DMS79 (cell line): ENCODE results near the gene PAQR5.
"Not testable (repeated sequence)": the region's sequence is repeated elsewhere in the genome, so short reads cannot be mapped to it uniquely, and the experiment has no call there.

Experiments
- DNase-seq: peaks from one replicate; lab custom pipeline; 2025; lab: John Stamatoyannopoulos, UW

Gene PAQR5

GRCh38 chr15:69316291-69316690, 17.6 kb downstream of the PAQR5 start:
- DNase-seq = no peak

GRCh38 chr15:69317392-69317841, 18.7 kb downstream of the PAQR5 start:
- no peak for DNase-seq

- DNase-seq = no peak
Measured at GRCh38 chr15:69318033-69318432, 19.3 kb downstream of the PAQR5 start.

- no peak for DNase-seq
Measured at GRCh38 chr15:69319384-69320375, 21.0 kb downstream of the PAQR5 start.

GRCh38 chr15:69320977-69321554, 22.4 kb downstream of the PAQR5 start:
- no peak for DNase-seq

DNA sequence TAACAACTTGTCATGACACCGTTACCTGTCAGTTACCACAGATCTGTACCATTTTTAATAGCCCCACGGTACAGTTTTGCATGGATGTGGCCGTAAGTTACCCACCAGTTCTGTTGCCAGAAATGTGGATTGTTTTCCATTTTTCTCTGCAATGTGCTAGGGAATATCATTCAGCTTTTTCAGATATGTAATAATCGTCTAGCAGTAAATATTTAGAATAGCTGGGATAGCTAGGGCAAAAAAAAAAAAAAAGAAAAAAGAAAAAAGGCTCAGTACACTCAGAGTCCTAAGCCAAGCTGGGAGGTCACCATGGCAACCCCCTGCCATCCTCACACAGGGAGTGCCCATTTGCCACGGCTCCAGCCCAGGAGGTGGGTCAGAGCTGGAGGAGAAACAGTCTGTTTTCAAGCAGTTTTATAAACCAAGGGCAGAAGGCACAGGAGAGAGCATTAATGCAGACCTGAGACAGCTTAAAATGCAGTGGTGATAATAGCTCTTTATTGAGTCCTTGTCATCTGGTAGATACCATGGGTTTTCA, 25.2 kb downstream of the PAQR5 start:
- DNase-seq = no peak

DNA sequence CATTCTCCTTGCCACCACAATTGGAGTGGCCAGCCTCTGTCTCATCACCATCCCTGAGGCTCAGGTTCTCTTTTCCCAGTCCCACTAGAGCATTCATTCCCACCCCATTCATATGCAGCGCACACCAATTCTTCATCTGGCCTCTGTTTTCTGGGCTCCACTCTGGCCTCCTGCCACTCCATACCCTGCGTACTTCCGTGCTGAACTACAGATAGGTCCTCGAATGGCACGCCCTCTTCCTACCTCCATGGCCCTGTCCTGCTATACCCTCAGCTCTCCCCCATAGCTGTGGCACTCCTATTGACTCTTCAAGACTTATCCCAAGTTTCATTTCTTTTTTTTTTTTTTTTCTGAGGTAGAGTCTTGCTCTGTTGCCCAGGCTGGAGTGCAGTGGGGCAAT, 25.9 kb downstream of the PAQR5 start:
- DNase-seq = no peak

DNA sequence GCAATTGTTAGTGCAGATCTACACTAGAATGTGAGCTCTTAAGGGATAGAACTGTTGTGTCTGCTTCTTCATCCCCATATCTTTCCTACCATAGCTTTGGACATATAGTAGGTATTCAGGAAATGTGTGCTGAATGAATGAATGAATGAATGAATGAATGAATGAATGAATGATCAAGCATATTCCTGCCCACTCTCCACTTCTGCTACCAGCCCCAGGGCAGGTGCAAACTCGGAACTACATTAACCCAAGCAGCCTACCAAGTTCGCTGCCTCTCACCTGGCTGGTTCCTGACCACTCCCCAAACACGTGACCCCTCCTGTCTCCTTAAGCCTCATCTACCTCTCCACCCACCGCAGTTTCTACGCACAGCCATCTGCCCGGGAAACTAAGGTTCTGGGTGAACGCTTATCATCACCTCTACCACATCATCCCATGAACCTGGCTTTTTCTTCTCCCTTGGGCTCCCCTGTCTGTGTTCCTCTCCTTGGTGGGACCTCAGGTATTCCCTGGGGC, 26.8 kb downstream of the PAQR5 start:
- DNase-seq = no peak

DNA sequence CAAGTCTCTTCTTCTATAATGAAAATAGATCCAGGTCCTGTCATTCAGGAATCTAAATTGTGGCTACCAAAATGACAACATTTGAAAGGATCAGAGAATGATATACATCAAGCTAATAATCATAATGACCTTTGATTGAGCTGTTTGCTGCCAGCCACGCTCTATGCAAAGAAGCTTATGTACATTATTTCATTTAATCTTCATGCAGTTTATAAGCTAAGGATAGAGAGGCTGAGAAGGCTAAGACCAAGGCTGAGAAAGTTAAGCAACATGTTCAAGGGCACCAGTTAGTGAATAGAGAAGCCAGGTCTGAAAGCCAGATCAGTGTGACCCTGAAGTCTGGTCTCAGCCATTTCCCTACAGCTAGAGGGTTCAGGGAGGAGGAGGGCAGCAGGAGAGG, 29.4 kb downstream of the PAQR5 start:
- no peak for DNase-seq

- DNase-seq = no peak
Measured at GRCh38 chr15:69328739-69329138, 30.0 kb downstream of the PAQR5 start.

GRCh38 chr15:69337138-69337537, 38.4 kb downstream of the PAQR5 start:
- DNase-seq = no peak

DNA sequence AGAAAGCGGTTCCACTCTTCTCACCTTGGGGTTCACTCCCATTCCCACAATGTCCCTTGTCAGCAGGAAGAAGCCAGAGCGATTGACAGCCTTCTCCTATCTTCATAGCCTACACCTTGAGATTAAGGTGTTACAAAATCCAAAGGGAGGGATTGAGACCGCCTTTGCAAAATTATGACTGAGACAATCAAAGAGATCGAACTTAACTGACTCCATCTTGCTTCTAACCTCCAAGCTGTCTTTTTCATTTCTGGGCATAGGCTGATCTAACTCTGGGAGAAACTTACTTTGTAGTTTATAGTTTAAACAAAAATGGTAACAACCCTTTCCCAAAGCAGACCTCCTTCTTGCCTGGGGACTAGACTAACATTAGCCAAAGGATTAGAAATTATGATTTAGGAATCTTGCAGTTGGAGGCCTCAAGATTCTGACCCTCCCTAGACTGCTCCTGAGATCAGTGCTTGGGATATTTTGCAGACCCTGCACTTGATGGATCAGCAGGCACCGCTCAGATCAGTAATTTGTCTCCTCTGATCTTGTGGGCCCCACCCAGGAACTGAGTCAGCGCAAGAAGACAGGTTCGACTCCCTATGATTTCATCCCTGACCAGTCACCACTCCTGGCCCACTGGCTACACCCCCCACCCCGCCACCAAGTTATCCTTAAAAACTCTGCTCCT, 40.0 kb downstream of the PAQR5 start:
- no peak for DNase-seq

DNA sequence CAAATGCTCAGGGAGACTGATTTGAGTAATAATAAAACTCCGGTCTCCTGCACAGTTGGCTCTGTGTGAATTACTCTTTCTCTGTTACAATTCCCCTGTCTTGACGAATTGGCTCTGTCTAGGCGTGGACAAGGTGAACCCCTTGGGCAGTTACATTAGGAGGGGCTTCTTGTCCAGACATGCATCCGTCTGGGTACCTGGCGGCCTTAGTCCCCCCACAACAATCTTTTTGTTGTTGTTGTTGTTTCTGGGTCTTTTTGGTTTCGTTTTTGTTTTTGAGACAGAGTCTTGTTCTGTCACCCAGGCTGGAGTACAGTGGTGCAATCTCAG, 40.5 kb downstream of the PAQR5 start:
- not testable (repeated sequence) for DNase-seq

DNA sequence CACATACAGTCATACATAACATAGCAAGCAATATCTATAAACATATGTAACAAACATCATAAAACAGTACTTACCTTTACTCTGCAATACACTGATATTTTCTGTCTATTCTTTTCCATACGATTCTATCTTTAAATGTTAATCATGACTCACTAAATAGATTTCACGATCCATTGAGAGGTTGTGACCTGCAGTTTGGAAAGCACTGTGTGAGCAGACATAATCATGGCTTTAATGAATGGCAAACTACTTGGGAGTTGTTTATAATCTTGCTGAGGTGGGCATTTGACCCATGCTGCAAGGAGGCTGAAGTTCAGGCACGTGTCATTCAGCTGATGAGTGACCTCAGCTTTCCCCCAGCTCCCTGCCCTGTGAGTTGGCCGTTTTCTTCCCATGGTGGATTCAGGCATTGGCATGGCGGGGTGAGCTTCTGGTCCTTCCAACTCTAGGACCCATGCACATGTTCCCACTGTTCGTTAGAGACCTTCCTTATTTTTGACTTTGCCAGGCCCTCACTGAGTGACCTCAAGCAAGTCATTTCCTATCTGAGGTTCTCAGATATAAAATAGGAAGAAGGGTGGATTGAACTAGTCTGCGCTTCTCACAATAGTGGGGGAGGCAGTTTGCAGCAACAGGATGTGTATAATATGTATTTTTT, 41.7 kb downstream of the PAQR5 start:
- no peak for DNase-seq

GRCh38 chr15:69341356-69341755, 42.6 kb downstream of the PAQR5 start:
- no peak for DNase-seq

DNA sequence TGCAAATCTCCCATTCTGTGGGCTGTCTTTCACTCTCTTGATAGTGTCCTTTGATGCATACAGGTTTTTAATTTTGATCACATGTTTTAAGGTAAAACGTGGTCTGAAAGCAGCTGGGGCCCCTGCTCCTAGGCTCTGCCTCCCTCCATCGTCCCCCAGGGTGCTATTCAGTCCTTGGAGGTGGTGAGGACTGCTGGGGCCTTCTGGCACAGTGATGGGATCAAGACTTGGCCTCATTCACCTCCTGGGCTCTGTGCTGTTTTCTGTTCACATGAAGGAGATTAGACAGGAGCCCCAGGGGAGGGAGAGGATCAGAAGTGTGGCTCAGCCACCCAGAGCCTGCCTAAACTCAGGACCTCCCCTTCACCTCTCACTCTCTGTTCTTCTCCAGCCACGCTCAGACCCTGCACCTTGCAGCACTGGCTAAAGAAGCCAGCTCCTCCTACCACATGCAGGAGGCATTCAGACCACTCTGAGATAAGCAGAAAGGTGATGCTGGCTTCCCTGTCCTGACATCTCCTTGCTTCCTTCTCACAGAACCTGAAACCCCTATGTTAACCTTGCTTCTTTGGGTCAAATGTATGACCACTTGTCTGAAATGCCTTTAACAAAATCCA, 43.9 kb downstream of the PAQR5 start:
- DNase-seq = no peak

DNA sequence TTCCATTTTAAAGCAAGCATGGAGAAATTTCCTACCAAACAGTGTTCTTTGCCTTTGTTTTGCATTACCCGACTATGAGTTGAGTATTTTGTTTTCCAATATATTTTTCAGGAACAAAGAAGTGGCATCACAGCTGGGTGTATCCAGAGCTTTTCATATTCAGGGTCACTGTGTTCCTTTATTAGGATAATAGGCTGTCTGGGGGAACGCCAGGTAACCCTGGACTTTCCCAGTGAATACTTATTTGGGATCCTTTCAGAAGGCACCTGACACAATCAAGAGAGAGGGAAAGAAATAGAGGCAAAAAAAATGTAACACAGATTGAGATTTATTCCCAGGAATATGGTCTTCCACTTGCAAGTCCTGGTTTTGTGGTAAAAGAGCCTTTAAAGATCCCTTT, 44.4 kb downstream of the PAQR5 start:
- DNase-seq = no peak

DNA sequence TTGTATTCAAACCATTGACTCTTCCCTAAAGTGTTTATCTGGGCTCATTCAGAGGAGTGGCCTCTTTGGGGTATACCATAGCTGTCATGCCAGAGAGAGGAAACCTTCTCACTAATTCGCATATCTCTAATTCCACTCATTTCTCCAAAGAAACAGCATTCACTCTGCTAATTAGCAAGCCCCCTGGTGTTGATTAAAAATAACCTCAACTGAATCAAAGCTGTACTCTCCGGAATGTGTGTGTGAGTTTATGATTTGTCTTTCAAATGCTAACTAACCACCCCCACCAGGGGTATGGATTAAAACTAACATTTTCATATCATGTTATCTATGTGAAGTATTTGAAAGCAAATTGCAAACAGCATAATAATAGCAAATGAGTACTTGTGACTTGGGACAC, 45.5 kb downstream of the PAQR5 start:
- DNase-seq = peak; percentile 6

GRCh38 chr15:69346112-69346511, 47.4 kb downstream of the PAQR5 start:
- DNase-seq = no peak

- no peak for DNase-seq
Measured at GRCh38 chr15:69351333-69351732, 52.6 kb downstream of the PAQR5 start.

- no peak for DNase-seq
Measured at GRCh38 chr15:69351884-69352283, 53.2 kb downstream of the PAQR5 start.
